Measurements from ENCODE around the gene GJD4. TPM values are rescaled to one million over a fixed set of nuclear protein-coding genes. Genes with fewer than 3 reads are reported as not detected.

Gene GJD4
- total RNA-seq, 1 experiment from 2014 or later: not detected

DNA sequence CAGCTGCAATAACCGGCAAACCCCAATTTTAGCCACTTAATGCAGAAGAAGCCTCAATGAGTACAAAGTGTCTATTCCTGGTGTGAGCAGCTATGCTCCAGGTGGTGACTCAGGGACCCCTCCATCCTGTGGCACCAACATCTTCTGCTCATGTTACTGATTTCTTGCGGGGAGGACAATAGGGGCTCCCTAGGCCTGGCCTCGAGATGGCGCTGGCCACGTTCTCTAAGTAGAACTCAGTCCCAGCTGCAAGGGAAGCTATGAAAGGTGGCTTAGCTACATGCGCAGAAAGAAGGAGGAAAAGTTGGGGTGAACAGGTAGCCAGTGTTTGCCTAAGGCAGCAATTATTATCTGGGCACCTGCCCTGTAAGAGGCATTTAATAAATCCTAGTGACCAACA, 6.6 kb downstream of the GJD4 start:
- no peak for TF ChIP-seq EZH2 (IDR thresholded peaks at IDR 0.05; ENCODE audit: borderline replicate concordance, low read depth, low read length, poor library complexity, severe bottlenecking)
- TF ChIP-seq, protein P1, sequence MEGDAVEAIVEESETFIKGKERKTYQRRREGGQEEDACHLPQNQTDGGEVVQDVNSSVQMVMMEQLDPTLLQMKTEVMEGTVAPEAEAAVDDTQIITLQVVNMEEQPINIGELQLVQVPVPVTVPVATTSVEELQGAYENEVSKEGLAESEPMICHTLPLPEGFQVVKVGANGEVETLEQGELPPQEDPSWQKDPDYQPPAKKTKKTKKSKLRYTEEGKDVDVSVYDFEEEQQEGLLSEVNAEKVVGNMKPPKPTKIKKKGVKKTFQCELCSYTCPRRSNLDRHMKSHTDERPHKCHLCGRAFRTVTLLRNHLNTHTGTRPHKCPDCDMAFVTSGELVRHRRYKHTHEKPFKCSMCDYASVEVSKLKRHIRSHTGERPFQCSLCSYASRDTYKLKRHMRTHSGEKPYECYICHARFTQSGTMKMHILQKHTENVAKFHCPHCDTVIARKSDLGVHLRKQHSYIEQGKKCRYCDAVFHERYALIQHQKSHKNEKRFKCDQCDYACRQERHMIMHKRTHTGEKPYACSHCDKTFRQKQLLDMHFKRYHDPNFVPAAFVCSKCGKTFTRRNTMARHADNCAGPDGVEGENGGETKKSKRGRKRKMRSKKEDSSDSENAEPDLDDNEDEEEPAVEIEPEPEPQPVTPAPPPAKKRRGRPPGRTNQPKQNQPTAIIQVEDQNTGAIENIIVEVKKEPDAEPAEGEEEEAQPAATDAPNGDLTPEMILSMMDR (conservative IDR thresholded peaks at IDR 0.05; ENCODE audit: low read depth, low read length): no peak; the same call in 1 of the 2 replicates
- ChIA-PET CTCF (no interaction called here), POLR2A (ENCODE audit: low non-redundant PET) (no interaction called here)
- Histone ChIP-seq H3K36me3 (ENCODE audit: insufficient read depth, low read length, poor library complexity, severe bottlenecking) (no peaks in the 10 kb centered on the region), H3K27me3 (replicated peaks; ENCODE audit: insufficient read depth, low read depth, low read length, poor library complexity) (no peaks in the 10 kb centered on the region), H3K4me3 (ENCODE audit: low read depth, low read length, poor library complexity, severe bottlenecking) (no peak overlapping the region), H3K9me3 (ENCODE audit: low read depth, low read length, poor library complexity, severe bottlenecking) (no peaks in the 10 kb centered on the region), H3K27ac (ENCODE audit: low read depth, low read length, poor library complexity, severe bottlenecking) (no peak overlapping the region), H3K4me1 (ENCODE audit: insufficient read depth, low read length, poor library complexity, severe bottlenecking) (peaks cover 3% of the 10 kb centered on the region)
- DNase-seq (ENCODE audit: low spot score): no peak
- intact Hi-C loops (cut with micrococcal nuclease; ENCODE audit: unreplicated experiment): loop anchor here (5.0 kb wide), 1 partner anchor 1266 kb away; no protein-coding TSS in a partner anchor
- no TSS peak for BruUV-seq (replicated peaks)

DNA sequence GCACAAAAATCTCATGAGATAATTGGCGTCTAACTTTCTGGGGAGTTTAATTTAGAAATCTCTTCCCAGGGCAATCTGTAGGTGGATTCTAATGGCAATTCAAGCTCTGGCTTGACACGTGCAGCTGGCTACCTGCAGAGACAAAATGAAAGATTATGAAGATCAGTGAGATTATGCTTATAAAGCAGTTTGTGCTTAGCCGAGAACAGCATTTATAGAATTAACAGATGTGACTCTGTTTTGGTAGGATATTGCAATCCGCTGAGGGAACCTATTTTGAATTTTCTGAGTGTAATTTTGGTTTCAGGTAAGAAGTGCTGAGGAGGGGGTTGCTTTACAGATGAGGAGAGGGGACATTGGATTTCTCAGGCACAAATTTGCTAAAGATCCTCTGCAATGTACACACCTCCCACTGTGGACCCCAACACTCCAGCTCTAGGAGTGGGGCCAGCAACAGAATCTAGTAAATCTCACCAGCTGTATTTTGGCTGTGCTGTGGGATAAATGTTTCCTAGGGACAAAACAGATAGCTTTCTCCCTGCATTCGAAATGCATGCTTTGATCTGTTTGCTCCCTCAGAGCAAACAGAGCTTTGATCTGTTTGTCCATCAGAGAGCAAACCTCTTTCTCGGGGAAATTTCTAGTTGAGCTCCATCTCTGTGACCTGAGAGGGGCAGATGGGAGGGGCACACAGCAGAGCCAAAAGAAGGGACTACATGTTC, 7.4 kb downstream of the GJD4 start:
- H3K36me3 ChIP-seq (ENCODE audit: insufficient read depth, low read length, poor library complexity, severe bottlenecking): no peaks in the 10 kb centered on the region
- no peak for DNase-seq (ENCODE audit: low spot score)
- peaks cover 3% of the 10 kb centered on the region for H3K4me1 ChIP-seq (ENCODE audit: insufficient read depth, low read length, poor library complexity, severe bottlenecking)
- no peak for TF ChIP-seq EZH2 (IDR thresholded peaks at IDR 0.05; ENCODE audit: borderline replicate concordance, low read depth, low read length, poor library complexity, severe bottlenecking)
- TF ChIP-seq, protein P1 (conservative IDR thresholded peaks at IDR 0.05; ENCODE audit: low read depth, low read length): no peak
- H3K4me3 ChIP-seq (ENCODE audit: low read depth, low read length, poor library complexity, severe bottlenecking): no peak overlapping the region
- H3K27me3 ChIP-seq (replicated peaks; ENCODE audit: insufficient read depth, low read depth, low read length, poor library complexity): no peaks in the 10 kb centered on the region
- CTCF ChIA-PET: interaction anchor here (0.5 to 1.8 kb wide), 2 partner anchors 24 to 1167 kb away, joined by 3 to 12 read pairs; no protein-coding TSS in a partner anchor
- H3K27ac ChIP-seq (ENCODE audit: low read depth, low read length, poor library complexity, severe bottlenecking): no peak overlapping the region
- H3K9me3 ChIP-seq (ENCODE audit: low read depth, low read length, poor library complexity, severe bottlenecking): no peaks in the 10 kb centered on the region
- POLR2A ChIA-PET (ENCODE audit: low non-redundant PET): no interaction called here
- no TSS peak for BruUV-seq (replicated peaks)
- intact Hi-C loops (cut with micrococcal nuclease; ENCODE audit: unreplicated experiment): loop anchor here (5.0 kb wide), 1 partner anchor 1265 kb away; no protein-coding TSS in a partner anchor

DNA sequence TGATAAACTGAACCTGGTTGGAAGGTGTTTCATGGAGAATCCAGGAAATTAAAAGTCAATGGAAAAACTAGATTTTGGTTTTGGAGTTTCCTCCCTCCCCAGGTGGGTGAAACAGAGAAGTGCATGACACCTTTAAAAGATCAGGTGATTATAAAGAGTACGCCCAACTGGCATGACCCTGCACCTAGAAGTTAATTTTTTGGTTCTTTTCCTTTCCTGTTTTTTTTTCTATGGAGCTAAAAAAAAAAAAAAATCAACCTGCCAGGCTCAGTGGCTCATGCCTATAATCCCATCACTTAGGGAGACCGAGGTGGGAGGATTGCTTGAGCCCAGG, 7.9 kb downstream of the GJD4 start:
- no TSS peak for BruUV-seq (replicated peaks)
- H3K27ac ChIP-seq (ENCODE audit: low read depth, low read length, poor library complexity, severe bottlenecking): no peak overlapping the region
- DNase-seq (ENCODE audit: low spot score): no peak
- POLR2A ChIA-PET (ENCODE audit: low non-redundant PET): no interaction called here
- no peaks in the 10 kb centered on the region for H3K27me3 ChIP-seq (replicated peaks; ENCODE audit: insufficient read depth, low read depth, low read length, poor library complexity)
- H3K9me3 ChIP-seq (ENCODE audit: low read depth, low read length, poor library complexity, severe bottlenecking): no peaks in the 10 kb centered on the region
- no peaks in the 10 kb centered on the region for H3K36me3 ChIP-seq (ENCODE audit: insufficient read depth, low read length, poor library complexity, severe bottlenecking)
- no peak overlapping the region for H3K4me3 ChIP-seq (ENCODE audit: low read depth, low read length, poor library complexity, severe bottlenecking)
- no peak for TF ChIP-seq EZH2 (IDR thresholded peaks at IDR 0.05; ENCODE audit: borderline replicate concordance, low read depth, low read length, poor library complexity, severe bottlenecking)
- TF ChIP-seq, protein P1 (conservative IDR thresholded peaks at IDR 0.05; ENCODE audit: low read depth, low read length): no peak
- intact Hi-C loops (cut with micrococcal nuclease; ENCODE audit: unreplicated experiment): loop anchor here (5.0 kb wide), 1 partner anchor 1264 kb away; no protein-coding TSS in a partner anchor
- H3K4me1 ChIP-seq (ENCODE audit: insufficient read depth, low read length, poor library complexity, severe bottlenecking): peaks cover 3% of the 10 kb centered on the region
- CTCF ChIA-PET: interaction anchor here (0.5 to 1.8 kb wide), 3 partner anchors 22 to 1166 kb away, joined by 3 to 12 read pairs (median 5); no protein-coding TSS in a partner anchor
